Measurements from ENCODE around the gene PAQR3. TPM values are rescaled to one million over a fixed set of nuclear protein-coding genes. Genes with fewer than 3 reads are reported as not detected.

PAQR3 gene
- total and polyA plus RNA-seq, 4 donors: 3.1 to 12.1 (median 6.5) TPM

GRCh38 chr4:78975865-78976264 is 36.6 kb upstream of the PAQR3 start:
- no peak for DNase-seq
- no peak for ATAC-seq (ENCODE audit: insufficient read depth, low FRiP score)
- WGBS, 2 donors: 81 to 97% methylated on average over 2 of the region's 2 CpGs

GRCh38 chr4:78971776-78972175 is 32.5 kb upstream of the PAQR3 start:
- DNase-seq (no peak), ATAC-seq (ENCODE audit: insufficient read depth, low FRiP score) (no peak)
- no peak overlapping the region for H3K9ac ChIP-seq (ENCODE audit: insufficient read depth in 1 of 2, low read length in 2 of 2)
- H3K4me1 ChIP-seq (ENCODE audit: control insufficient read depth in 5 of 5, insufficient read depth in 5 of 5, low read length in 5 of 5): no peaks in the 10 kb centered on the region
- H3K27ac ChIP-seq (ENCODE audit: low read depth in 1 of 2, low read length in 1 of 2): no peak overlapping the region
- 32 to 70% methylated on average over 1 of the region's 1 CpG for WGBS, 2 donors
- H3K9me3 ChIP-seq (ENCODE audit: control insufficient read depth in 4 of 4, insufficient read depth in 3 of 4, low read length in 3 of 4): no peaks in the 10 kb centered on the region
- H3K27me3 ChIP-seq (ENCODE audit: control insufficient read depth in 3 of 3, insufficient read depth in 3 of 3, low read length in 2 of 3): no peaks in the 10 kb centered on the region
- no peaks in the 10 kb centered on the region for H3K36me3 ChIP-seq (ENCODE audit: control insufficient read depth in 4 of 4, insufficient read depth in 4 of 4, low read length in 4 of 4)
- no peak overlapping the region for H3K4me3 ChIP-seq
- TF ChIP-seq, protein P1, sequence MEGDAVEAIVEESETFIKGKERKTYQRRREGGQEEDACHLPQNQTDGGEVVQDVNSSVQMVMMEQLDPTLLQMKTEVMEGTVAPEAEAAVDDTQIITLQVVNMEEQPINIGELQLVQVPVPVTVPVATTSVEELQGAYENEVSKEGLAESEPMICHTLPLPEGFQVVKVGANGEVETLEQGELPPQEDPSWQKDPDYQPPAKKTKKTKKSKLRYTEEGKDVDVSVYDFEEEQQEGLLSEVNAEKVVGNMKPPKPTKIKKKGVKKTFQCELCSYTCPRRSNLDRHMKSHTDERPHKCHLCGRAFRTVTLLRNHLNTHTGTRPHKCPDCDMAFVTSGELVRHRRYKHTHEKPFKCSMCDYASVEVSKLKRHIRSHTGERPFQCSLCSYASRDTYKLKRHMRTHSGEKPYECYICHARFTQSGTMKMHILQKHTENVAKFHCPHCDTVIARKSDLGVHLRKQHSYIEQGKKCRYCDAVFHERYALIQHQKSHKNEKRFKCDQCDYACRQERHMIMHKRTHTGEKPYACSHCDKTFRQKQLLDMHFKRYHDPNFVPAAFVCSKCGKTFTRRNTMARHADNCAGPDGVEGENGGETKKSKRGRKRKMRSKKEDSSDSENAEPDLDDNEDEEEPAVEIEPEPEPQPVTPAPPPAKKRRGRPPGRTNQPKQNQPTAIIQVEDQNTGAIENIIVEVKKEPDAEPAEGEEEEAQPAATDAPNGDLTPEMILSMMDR (IDR thresholded peaks at IDR 0.05; ENCODE audit: control extremely low read depth, extremely low read depth): no peak

More at GRCh38 chr4:78975865-78976264, 36.6 kb upstream of the PAQR3 start:
- TF ChIP-seq, protein P1 (IDR thresholded peaks at IDR 0.05; ENCODE audit: control extremely low read depth, extremely low read depth): no peak
- Histone ChIP-seq H3K27ac (ENCODE audit: low read depth in 1 of 2, low read length in 1 of 2) (no peak overlapping the region), H3K9ac (ENCODE audit: insufficient read depth in 1 of 2, low read length in 2 of 2) (no peak overlapping the region), H3K36me3 (ENCODE audit: control insufficient read depth in 4 of 4, insufficient read depth in 4 of 4, low read length in 4 of 4) (no peaks in the 10 kb centered on the region), H3K27me3 (ENCODE audit: control insufficient read depth in 3 of 3, insufficient read depth in 3 of 3, low read length in 2 of 3) (no peaks in the 10 kb centered on the region), H3K4me1 (ENCODE audit: control insufficient read depth in 5 of 5, insufficient read depth in 5 of 5, low read length in 5 of 5) (no peaks in the 10 kb centered on the region), H3K4me3 (no peak overlapping the region), H3K9me3 (ENCODE audit: control insufficient read depth in 4 of 4, insufficient read depth in 3 of 4, low read length in 3 of 4) (no peaks in the 10 kb centered on the region)

DNA sequence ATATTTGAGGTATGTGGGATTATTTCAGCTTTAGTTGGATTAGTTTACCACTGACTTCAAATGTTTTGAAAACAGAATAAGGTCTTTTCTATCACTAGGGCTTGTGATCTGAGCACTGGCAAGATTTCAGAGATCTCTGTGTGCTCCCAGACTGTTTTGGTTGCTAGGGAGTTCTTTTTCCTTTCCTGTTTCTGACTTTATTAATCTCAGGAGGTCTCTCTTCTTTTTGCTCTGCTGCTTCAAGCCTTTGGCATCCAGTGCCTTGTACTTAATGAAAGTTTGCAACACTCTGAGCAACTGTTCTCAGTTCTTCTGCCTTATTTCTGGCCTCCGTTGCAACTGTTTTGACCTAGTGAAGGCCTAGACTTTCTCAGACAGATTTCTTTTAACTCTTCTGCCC is 32.1 kb upstream of the PAQR3 start:
- no peaks in the 10 kb centered on the region for H3K4me1 ChIP-seq (ENCODE audit: control insufficient read depth in 5 of 5, insufficient read depth in 5 of 5, low read length in 5 of 5)
- no peaks in the 10 kb centered on the region for H3K27me3 ChIP-seq (ENCODE audit: control insufficient read depth in 3 of 3, insufficient read depth in 3 of 3, low read length in 2 of 3)
- no peak overlapping the region for H3K9ac ChIP-seq (ENCODE audit: insufficient read depth in 1 of 2, low read length in 2 of 2)
- ATAC-seq (ENCODE audit: insufficient read depth, low FRiP score) (no peak), DNase-seq (peak in 2 of 3 donors; percentile 14 to 29)
- no peaks in the 10 kb centered on the region for H3K36me3 ChIP-seq (ENCODE audit: control insufficient read depth in 4 of 4, insufficient read depth in 4 of 4, low read length in 4 of 4)
- H3K4me3 ChIP-seq: no peak overlapping the region
- H3K9me3 ChIP-seq (ENCODE audit: control insufficient read depth in 4 of 4, insufficient read depth in 3 of 4, low read length in 3 of 4): no peaks in the 10 kb centered on the region
- 58 to 70% methylated on average over 1 of the region's 1 CpG for whole genome bisulfite sequencing, 2 donors
- H3K27ac ChIP-seq (ENCODE audit: low read depth in 1 of 2, low read length in 1 of 2): no peak overlapping the region
- TF ChIP-seq, protein P1 (IDR thresholded peaks at IDR 0.05; ENCODE audit: control extremely low read depth, extremely low read depth): no peak

DNA sequence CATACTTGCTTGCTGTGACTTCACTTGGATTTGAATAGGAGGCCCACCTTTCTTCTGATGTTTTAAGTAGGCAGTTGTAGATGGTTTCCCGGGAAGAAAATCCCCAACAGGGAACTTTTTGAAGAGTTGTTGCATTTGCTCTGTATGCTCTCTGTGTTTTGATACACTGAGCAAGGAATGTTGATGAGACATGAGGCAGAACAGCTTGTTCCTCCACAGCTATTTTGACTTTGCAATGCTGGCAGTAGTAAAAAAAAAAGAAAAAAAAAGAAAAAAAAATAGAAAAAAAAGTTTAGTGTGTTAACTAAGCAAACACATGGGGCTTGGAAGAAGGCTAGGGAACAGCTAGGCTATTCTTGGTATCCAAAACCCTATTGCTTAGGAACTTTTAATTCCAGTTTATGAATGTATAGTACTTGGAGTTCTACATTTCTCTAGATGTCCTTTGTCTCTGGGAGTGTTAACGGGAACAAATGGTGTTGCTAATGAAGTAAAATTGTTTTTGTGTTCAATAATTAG is 23.4 kb upstream of the PAQR3 start:
- WGBS, 2 donors: 79 to 90% methylated on average over 2 of the region's 2 CpGs
- TF ChIP-seq, protein P1 (IDR thresholded peaks at IDR 0.05; ENCODE audit: control extremely low read depth, extremely low read depth): no peak
- ATAC-seq (ENCODE audit: insufficient read depth, low FRiP score): no peak
- Histone ChIP-seq H3K9me3 (ENCODE audit: control insufficient read depth in 4 of 4, insufficient read depth in 3 of 4, low read length in 3 of 4) (no peaks in the 10 kb centered on the region), H3K9ac (ENCODE audit: insufficient read depth in 1 of 2, low read length in 2 of 2) (no peak overlapping the region), H3K27me3 (ENCODE audit: control insufficient read depth in 3 of 3, insufficient read depth in 3 of 3, low read length in 2 of 3) (no peaks in the 10 kb centered on the region), H3K36me3 (ENCODE audit: control insufficient read depth in 4 of 4, insufficient read depth in 4 of 4, low read length in 4 of 4) (no peaks in the 10 kb centered on the region), H3K4me3 (no peak overlapping the region), H3K27ac (ENCODE audit: low read depth in 1 of 2, low read length in 1 of 2) (no peak overlapping the region), H3K4me1 (ENCODE audit: control insufficient read depth in 5 of 5, insufficient read depth in 5 of 5, low read length in 5 of 5) (no peaks in the 10 kb centered on the region)
- DNase-seq: no peak

All from lung (tissue), 12 donors.